GM23338 (cell line): ENCODE results near the gene GRK4.

Experiments
- EZH2 ChIP-seq: fragments of 200-600 bp; sonication (generic); IDR thresholded peaks from one replicate; pipeline ENCODE4 v1.8.0; 2017; ENCODE audit warnings: antibody characterized with exemption, mild to moderate bottlenecking, low read depth; ENCODE audit not compliant: unreplicated experiment
- EZH2phosphoT487 ChIP-seq: fragments of 200-600 bp; sonication (generic); IDR thresholded peaks from one replicate; pipeline ENCODE4 v1.8.1; 2018; ENCODE audit warnings: antibody characterized with exemption; ENCODE audit not compliant: unreplicated experiment
- JUNB ChIP-seq: IDR thresholded peaks from one replicate; pipeline ENCODE4 v1.6.1; 2016; ENCODE audit warnings: antibody characterized with exemption; ENCODE audit not compliant: unreplicated experiment
- POLR2AphosphoS5 ChIP-seq: IDR thresholded peaks from 2 replicates; pipeline ENCODE4 v1.6.1; 2016; ENCODE audit warnings: antibody characterized with exemption, low read depth
- TF ChIP-seq, protein P1 (sequence below): IDR thresholded peaks from one replicate; pipeline ENCODE4 v1.6.1; 2018; ENCODE audit warnings: antibody characterized with exemption; ENCODE audit not compliant: unreplicated experiment
- TF ChIP-seq, protein P2 (sequence below), 2 experiments: fragments of 200-600 bp in 1 of 2; sonication (generic) in 1 of 2; conservative IDR thresholded peaks; 2 replicates each; pipeline versions ENCODE4 v1.5.1 to v1.6.1; 2016 to 2017; ENCODE audit warnings: antibody characterized with exemption in 2 of 2, low read depth in 2 of 2, mild to moderate bottlenecking in 2 of 2, moderate library complexity in 1 of 2

DNA sequence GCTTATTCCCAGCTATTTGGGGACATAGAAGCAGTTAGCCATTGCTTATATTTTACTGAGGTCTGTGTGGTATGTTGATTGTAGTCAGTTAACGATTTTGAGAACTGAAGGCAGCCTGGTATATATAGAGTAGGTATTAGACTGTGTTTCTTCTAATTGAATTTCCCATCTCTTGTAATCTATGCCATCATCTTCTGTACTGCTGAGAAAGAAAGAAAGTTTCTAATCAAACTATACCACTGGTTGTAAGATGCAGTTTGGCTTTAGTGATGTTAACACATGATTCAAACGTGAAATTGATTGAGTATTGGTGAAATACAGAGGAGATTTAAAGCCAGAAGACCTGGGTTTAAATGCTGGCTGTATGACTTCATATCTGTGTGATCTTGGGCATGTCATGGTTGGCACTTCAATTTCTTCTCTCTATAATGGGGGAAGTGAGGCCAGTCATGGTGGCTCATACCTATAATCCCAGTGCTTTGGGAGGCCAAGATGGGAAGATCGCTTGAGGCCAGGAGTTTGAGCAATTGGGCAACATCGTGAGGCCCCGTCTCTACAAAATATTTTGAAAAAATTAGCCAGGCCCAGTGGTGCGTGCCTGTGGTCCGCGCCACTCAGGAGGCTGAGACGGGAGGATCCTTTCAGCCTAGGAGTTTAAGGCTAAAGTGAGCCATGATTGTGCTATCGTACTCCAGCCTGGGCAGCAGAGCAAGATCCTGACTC, 122.7 kb downstream of the GRK4 start:
- TF ChIP-seq, protein P1, sequence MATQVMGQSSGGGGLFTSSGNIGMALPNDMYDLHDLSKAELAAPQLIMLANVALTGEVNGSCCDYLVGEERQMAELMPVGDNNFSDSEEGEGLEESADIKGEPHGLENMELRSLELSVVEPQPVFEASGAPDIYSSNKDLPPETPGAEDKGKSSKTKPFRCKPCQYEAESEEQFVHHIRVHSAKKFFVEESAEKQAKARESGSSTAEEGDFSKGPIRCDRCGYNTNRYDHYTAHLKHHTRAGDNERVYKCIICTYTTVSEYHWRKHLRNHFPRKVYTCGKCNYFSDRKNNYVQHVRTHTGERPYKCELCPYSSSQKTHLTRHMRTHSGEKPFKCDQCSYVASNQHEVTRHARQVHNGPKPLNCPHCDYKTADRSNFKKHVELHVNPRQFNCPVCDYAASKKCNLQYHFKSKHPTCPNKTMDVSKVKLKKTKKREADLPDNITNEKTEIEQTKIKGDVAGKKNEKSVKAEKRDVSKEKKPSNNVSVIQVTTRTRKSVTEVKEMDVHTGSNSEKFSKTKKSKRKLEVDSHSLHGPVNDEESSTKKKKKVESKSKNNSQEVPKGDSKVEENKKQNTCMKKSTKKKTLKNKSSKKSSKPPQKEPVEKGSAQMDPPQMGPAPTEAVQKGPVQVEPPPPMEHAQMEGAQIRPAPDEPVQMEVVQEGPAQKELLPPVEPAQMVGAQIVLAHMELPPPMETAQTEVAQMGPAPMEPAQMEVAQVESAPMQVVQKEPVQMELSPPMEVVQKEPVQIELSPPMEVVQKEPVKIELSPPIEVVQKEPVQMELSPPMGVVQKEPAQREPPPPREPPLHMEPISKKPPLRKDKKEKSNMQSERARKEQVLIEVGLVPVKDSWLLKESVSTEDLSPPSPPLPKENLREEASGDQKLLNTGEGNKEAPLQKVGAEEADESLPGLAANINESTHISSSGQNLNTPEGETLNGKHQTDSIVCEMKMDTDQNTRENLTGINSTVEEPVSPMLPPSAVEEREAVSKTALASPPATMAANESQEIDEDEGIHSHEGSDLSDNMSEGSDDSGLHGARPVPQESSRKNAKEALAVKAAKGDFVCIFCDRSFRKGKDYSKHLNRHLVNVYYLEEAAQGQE = no peak
- TF ChIP-seq, protein P2, sequence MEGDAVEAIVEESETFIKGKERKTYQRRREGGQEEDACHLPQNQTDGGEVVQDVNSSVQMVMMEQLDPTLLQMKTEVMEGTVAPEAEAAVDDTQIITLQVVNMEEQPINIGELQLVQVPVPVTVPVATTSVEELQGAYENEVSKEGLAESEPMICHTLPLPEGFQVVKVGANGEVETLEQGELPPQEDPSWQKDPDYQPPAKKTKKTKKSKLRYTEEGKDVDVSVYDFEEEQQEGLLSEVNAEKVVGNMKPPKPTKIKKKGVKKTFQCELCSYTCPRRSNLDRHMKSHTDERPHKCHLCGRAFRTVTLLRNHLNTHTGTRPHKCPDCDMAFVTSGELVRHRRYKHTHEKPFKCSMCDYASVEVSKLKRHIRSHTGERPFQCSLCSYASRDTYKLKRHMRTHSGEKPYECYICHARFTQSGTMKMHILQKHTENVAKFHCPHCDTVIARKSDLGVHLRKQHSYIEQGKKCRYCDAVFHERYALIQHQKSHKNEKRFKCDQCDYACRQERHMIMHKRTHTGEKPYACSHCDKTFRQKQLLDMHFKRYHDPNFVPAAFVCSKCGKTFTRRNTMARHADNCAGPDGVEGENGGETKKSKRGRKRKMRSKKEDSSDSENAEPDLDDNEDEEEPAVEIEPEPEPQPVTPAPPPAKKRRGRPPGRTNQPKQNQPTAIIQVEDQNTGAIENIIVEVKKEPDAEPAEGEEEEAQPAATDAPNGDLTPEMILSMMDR (conservative IDR thresholded peaks at IDR 0.05; ENCODE audit: low read depth in 2 of 2) = no peak
- TF ChIP-seq EZH2 (no peak), POLR2AphosphoS5 (no peak), JUNB (no peak), EZH2phosphoT487 (no peak)
